Activated CD4-positive, alpha-beta T cell treated with anti-CD3 and anti-CD28 coated beads, Interleukin-2, amount 10 ng/mL, durations not matched to agents 24 days and 14 days (primary cell): ENCODE measurements around the gene TET1. TPM values are rescaled to one million over a fixed set of nuclear protein-coding genes. Genes with fewer than 3 reads are reported as not detected.
"Not testable (repeated sequence)": the region's sequence is repeated elsewhere in the genome, so short reads cannot be mapped to it uniquely, and the experiment has no call there.

ENCODE experiments used
- DNase-seq: peaks from one replicate; pipeline ENCODE4 v3.0.0; 2022
- H3K27ac Mint-ChIP-seq: one replicate; pipeline ENCODE4 v1.8.0; 2022; ENCODE audit warnings: mild to moderate bottlenecking, mixed read lengths
- H3K27me3 Mint-ChIP-seq: one replicate; pipeline ENCODE4 v1.8.0; 2022; ENCODE audit warnings: mixed read lengths
- H3K36me3 Mint-ChIP-seq: one replicate; pipeline ENCODE4 v1.8.0; 2022; ENCODE audit warnings: low read depth, mild to moderate bottlenecking, mixed read lengths
- H3K4me1 Mint-ChIP-seq: one replicate; pipeline ENCODE4 v1.8.0; 2021; ENCODE audit warnings: mixed read lengths
- H3K4me3 Mint-ChIP-seq: one replicate; pipeline ENCODE4 v1.8.0; 2022; ENCODE audit warnings: mild to moderate bottlenecking, moderate library complexity, mixed read lengths
- H3K9me3 Mint-ChIP-seq: one replicate; pipeline ENCODE4 v1.8.0; 2021; ENCODE audit warnings: mixed read lengths
- intact Hi-C: fragments of 100-400 bp; cut with micrococcal nuclease; formaldehyde crosslinking; loops from one replicate; pipeline ENCODE4 v1.15.1; 2023
- total RNA-seq: library from RNA; stranded (reverse); gene quantifications from 2 replicates; pipeline ENCODE4 v1.2.3, GENCODE V29; 2022

The TET1 gene
- total RNA-seq, 1 donor from 2014 or later: 0.96 TPM

GRCh38 chr10:68578974-68579373 is 18.8 kb downstream of the TET1 start:
- no peaks in the 10 kb centered on the region for H3K4me1 Mint-ChIP-seq
- intact Hi-C loops: no loop called here
- H3K27me3 Mint-ChIP-seq: no peaks in the 10 kb centered on the region
- no peaks in the 10 kb centered on the region for H3K36me3 Mint-ChIP-seq
- H3K4me3 Mint-ChIP-seq: no peak overlapping the region
- H3K27ac Mint-ChIP-seq: no peak overlapping the region
- DNase-seq: no peak
- H3K9me3 Mint-ChIP-seq: no peaks in the 10 kb centered on the region

GRCh38 chr10:68584187-68584586 is 24.1 kb downstream of the TET1 start:
- not testable (repeated sequence) for H3K4me1 Mint-ChIP-seq, H3K9me3 Mint-ChIP-seq, H3K36me3 Mint-ChIP-seq

GRCh38 chr10:68586606-68587305 is 26.6 kb downstream of the TET1 start:
- no peaks in the 10 kb centered on the region for H3K9me3 Mint-ChIP-seq

More at GRCh38 chr10:68584187-68584586, 24.1 kb downstream of the TET1 start:
- DNase-seq, intact Hi-C loops, H3K4me3 Mint-ChIP-seq, H3K27me3 Mint-ChIP-seq, H3K27ac Mint-ChIP-seq: not testable (repeated sequence)

DNA sequence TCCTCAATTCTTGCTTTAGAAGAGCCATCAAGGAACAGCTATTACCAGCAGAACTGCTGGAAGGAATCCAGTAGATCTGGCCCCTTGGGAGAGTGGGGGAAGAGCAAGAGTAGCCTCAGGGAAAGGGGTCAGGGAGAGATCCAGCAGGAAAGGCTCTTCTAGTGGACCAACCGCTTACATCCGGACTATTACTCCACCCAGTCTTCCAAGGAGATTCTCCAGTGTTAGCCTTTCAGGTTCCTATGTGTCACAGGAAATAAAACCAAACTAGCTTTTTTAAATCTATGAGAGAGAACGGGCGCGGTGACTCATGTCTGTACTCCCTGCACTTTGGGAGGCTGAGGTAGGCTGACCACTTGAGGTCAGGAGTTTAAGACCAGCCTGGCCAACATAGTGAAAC is 34.3 kb downstream of the TET1 start:
- Mint-ChIP-seq H3K4me1 (peaks cover 2% of the 10 kb centered on the region), H3K4me3 (no peak overlapping the region), H3K27ac (no peak overlapping the region), H3K27me3 (peaks cover 3% of the 10 kb centered on the region), H3K9me3 (no peaks in the 10 kb centered on the region), H3K36me3 (no peaks in the 10 kb centered on the region)
- no peak for DNase-seq
- intact Hi-C loops: no loop called here

More at GRCh38 chr10:68586606-68587305, 26.6 kb downstream of the TET1 start:
- Mint-ChIP-seq H3K27ac (no peak overlapping the region), H3K27me3 (peaks cover 6% of the 10 kb centered on the region), H3K4me3 (no peak overlapping the region), H3K4me1 (peaks cover 2% of the 10 kb centered on the region), H3K36me3 (no peaks in the 10 kb centered on the region)
- DNase-seq: no peak
- intact Hi-C loops: no loop called here

DNA sequence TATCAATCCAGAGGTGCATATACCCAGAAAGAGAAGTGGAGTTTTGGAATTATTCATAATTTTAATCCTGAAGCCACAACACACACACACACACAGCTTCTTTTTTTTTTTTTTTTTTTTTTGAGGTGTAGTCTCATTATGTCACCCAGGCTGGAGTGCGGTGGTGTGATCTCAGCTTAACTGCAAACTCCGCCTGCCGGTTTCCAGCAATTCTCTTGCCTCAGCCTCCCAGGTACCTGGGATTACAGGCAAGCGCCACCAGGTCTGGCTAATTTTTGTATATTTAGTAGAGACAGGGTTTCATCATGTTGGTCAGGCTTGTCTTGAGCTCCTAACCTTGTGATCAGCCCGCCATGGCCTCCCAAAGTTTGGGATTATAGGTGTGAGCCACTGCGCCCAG is 35.4 kb downstream of the TET1 start:
- Mint-ChIP-seq H3K4me1 (peaks cover 12% of the 10 kb centered on the region), H3K27me3 (peaks cover 3% of the 10 kb centered on the region), H3K27ac (no peak overlapping the region), H3K4me3 (no peak overlapping the region), H3K36me3 (no peaks in the 10 kb centered on the region), H3K9me3 (no peaks in the 10 kb centered on the region)
- intact Hi-C loops: no loop called here
- DNase-seq: no peak

DNA sequence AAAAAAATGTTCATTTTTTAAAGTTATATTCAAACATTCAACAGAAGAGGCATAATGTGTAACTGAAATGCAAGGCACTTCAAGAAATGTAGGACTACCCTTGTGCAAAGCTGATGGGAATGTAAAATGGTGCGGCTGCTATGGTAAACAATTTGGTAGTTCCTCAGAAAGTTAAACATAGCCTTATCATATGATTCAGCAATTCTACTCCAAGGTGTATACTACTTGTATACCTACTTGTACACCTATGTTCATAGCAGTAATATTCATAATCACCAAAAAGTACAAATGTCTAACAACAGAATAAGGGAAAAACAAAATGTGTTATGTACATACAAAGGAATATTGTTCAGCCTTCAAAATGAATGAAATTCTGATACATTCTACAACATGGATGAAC is 37.3 kb downstream of the TET1 start:
- intact Hi-C loops: no loop called here
- Mint-ChIP-seq H3K36me3 (peaks cover 3% of the 10 kb centered on the region), H3K27ac (no peak overlapping the region), H3K4me3 (no peak overlapping the region), H3K9me3 (no peaks in the 10 kb centered on the region), H3K27me3 (no peaks in the 10 kb centered on the region), H3K4me1 (peaks cover 24% of the 10 kb centered on the region)
- no peak for DNase-seq

DNA sequence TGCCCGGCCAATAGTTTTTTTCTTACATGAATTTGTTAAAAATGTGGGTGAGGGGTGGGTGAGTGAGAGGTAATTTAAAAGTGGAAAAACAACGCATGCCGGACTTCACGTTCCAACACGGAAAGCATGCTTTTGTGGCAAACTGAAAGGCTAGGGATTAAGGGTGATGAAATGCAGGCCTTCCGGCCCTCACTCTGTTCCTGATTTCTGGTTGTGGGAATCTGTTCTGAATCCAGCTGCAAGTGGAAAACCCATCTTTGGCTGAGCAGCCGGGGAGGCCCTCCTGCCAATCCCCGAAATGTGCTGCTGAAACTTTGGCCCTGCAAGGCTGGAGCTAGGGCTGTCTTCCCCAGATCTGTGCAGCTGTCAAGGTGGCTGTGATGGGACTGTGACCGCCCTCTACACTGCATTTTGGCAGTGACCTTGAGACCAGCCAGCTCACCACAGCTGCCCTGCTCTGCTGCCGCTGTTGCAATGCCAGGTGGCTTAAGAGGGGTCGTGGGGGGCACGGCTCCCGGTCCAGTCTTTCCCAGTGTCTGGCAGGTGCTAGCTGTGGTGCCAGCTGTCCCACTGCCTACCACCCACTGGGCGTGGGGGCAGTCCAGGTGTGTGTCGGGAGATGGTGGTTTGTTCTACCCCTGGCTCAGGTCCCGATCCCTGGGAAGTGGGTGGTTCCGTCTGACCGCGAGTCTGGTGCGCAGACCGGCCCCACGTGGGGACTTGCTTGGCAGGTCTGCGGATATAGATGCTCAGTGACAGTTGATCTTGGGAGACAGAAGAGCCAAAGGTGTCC is 39.0 kb downstream of the TET1 start:
- Mint-ChIP-seq H3K4me3 (peak overlapping the region; percentile 12), H3K4me1 (peaks cover 28% of the 10 kb centered on the region), H3K27ac (no peak overlapping the region), H3K27me3 (no peaks in the 10 kb centered on the region), H3K36me3 (peaks cover 3% of the 10 kb centered on the region), H3K9me3 (no peaks in the 10 kb centered on the region)
- DNase-seq: no peak
- intact Hi-C loops: no loop called here

DNA sequence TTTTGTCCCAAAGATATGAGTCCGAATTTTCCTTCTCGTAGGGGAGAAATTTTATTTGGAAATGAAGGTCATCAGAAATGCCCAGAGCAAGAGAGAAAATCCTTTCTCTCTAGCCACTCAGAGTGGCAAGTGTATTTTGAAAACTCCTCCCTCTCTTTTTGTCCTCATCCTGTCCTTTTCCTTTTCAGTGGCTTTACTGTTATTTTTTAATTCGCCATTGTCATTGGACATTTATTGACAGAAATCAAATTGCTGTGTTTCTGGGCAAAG is 39.6 kb downstream of the TET1 start:
- Mint-ChIP-seq H3K9me3 (no peaks in the 10 kb centered on the region), H3K4me1 (peaks cover 28% of the 10 kb centered on the region), H3K4me3 (peak overlapping the region; percentile 90), H3K27me3 (no peaks in the 10 kb centered on the region), H3K36me3 (peaks cover 3% of the 10 kb centered on the region), H3K27ac (no peak overlapping the region)
- no peak for DNase-seq
- intact Hi-C loops: loop anchor here (1.0 to 2.0 kb wide), 2 partner anchors 39 to 121 kb away; partner anchors contain the start of genes CCAR1 and TET1

DNA sequence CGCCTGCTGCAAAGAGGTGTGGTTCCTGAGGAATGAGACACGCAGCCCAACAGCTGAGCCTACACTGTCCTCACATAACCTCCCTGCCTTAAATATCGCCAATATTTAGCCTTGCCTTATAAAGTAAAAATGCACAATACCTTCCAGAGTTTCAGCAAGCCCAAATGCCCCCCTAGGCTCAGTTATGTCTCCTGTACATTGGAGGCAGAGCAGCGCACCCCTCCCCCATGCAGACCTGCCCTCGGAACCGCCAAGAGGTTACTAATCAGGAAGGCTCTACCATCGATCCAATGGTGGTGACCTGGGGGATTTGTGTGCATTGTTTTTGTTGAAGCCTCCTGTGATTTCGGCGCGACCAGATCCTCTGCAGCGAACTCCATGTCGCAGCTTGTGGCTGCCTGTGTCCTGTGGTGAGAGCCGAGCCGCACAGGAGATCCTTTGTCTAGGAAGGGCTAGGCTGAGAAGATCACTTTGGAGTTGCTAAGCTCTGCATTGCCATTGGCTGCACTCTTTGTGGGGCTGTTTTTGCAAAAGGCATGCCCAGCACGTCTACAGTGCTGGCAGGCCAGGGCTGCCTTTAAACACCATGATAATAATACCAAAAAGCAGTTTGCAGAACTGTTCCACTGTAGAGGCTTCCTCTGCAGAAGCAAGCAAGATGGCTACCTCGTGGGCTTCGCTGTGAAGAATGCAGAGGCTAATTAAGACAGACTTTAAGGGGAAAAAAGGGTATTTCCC is 40.1 kb downstream of the TET1 start:
- DNase-seq: peak; percentile 88
- no peaks in the 10 kb centered on the region for H3K9me3 Mint-ChIP-seq
- H3K27ac Mint-ChIP-seq: peak overlapping the region; percentile 88
- H3K4me1 Mint-ChIP-seq: peaks cover 28% of the 10 kb centered on the region
- intact Hi-C loops: loop anchor here (1.0 to 2.0 kb wide), 2 partner anchors 40 to 121 kb away; partner anchors contain the start of genes CCAR1 and TET1
- no peaks in the 10 kb centered on the region for H3K27me3 Mint-ChIP-seq
- peak overlapping the region; percentile 90 for H3K4me3 Mint-ChIP-seq
- peaks cover 3% of the 10 kb centered on the region for H3K36me3 Mint-ChIP-seq

- H3K4me1 Mint-ChIP-seq: peaks cover 28% of the 10 kb centered on the region
- H3K27me3 Mint-ChIP-seq: no peaks in the 10 kb centered on the region
- H3K9me3 Mint-ChIP-seq: no peaks in the 10 kb centered on the region
- DNase-seq: no peak
- H3K4me3 Mint-ChIP-seq: peak overlapping the region; percentile 90
- no peak overlapping the region for H3K27ac Mint-ChIP-seq
- intact Hi-C loops: loop anchor here (2.0 kb wide), 1 partner anchor 119 kb away; the partner anchor contains the start of gene CCAR1
- H3K36me3 Mint-ChIP-seq: peaks cover 3% of the 10 kb centered on the region
These were observed 41.5 kb downstream of the TET1 start for GRCh38 chr10:68601501-68602265.

GRCh38 chr10:68602434-68602833 is 42.3 kb downstream of the TET1 start:
- H3K27ac Mint-ChIP-seq: no peak overlapping the region
- intact Hi-C loops: no loop called here

GRCh38 chr10:68603766-68604165 is 43.6 kb downstream of the TET1 start:
- no peak overlapping the region for H3K4me3 Mint-ChIP-seq
- no peak overlapping the region for H3K27ac Mint-ChIP-seq
- no peak for DNase-seq
- no peaks in the 10 kb centered on the region for H3K9me3 Mint-ChIP-seq
- H3K36me3 Mint-ChIP-seq: peaks cover 3% of the 10 kb centered on the region
- peaks cover 26% of the 10 kb centered on the region for H3K4me1 Mint-ChIP-seq
- no peaks in the 10 kb centered on the region for H3K27me3 Mint-ChIP-seq
- intact Hi-C loops: no loop called here

More at GRCh38 chr10:68602434-68602833, 42.3 kb downstream of the TET1 start:
- H3K36me3 Mint-ChIP-seq: peaks cover 3% of the 10 kb centered on the region
- no peaks in the 10 kb centered on the region for H3K9me3 Mint-ChIP-seq
- peaks cover 28% of the 10 kb centered on the region for H3K4me1 Mint-ChIP-seq
- peak overlapping the region; percentile 29 for H3K4me3 Mint-ChIP-seq
- H3K27me3 Mint-ChIP-seq: no peaks in the 10 kb centered on the region
- no peak for DNase-seq

DNA sequence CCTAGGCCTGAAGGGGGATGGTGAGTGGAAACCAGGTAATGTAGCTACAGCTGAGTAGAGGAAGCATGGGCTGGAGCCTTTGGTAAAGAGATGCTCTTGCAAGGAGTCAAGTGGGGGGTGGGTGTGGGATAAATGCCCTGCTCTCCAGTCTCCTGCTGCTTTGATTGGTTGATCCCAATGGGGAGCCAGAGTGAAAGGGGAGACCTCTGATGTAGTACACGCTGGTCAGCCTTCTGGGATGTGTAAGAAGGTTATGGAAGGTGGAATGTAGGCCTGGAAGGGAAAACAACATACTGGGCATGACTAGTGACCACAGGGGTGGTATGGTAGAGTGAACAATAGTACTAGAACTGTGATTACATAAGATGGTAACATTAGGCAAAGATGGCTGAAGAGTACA is 44.3 kb downstream of the TET1 start:
- intact Hi-C loops: no loop called here
- no peak overlapping the region for H3K4me3 Mint-ChIP-seq

More for the DNA sequence above, 44.3 kb downstream of the TET1 start:
- no peaks in the 10 kb centered on the region for H3K9me3 Mint-ChIP-seq
- peaks cover 25% of the 10 kb centered on the region for H3K4me1 Mint-ChIP-seq
- no peak overlapping the region for H3K27ac Mint-ChIP-seq
- no peaks in the 10 kb centered on the region for H3K27me3 Mint-ChIP-seq
- DNase-seq: no peak
- peaks cover 3% of the 10 kb centered on the region for H3K36me3 Mint-ChIP-seq
